ENCODE results near the gene PLTP.
A peak's percentile ranks its signal among the peaks of the same experiment; 100 is the strongest.

PLTP gene

GRCh38 chr20:45897692-45898091 is 14.3 kb downstream of the PLTP start:
- Histone ChIP-seq H3K4me3 (ENCODE audit: low read depth, low read length) (no peak overlapping the region), H2BK12ac (ENCODE audit: low read length) (no peak overlapping the region), H3K14ac (ENCODE audit: low read length) (no peak overlapping the region), H4K91ac (ENCODE audit: low read depth, low read length) (no peak overlapping the region), H2BK5ac (ENCODE audit: low read depth, low read length, poor library complexity) (no peak overlapping the region), H3K9me3 (ENCODE audit: insufficient read depth, low read depth, low read length) (peaks cover 2% of the 10 kb centered on the region), H3K4ac (ENCODE audit: low read depth, low read length) (no peak overlapping the region), H3K23ac (ENCODE audit: low read length) (no peak overlapping the region), H3K4me2 (ENCODE audit: low read length) (no peak overlapping the region), H3K79me2 (ENCODE audit: control insufficient read depth, insufficient read depth, low read length, poor library complexity) (no peaks in the 10 kb centered on the region), H3K27ac (ENCODE audit: low read depth, low read length) (no peak overlapping the region), H3K79me1 (ENCODE audit: low read length) (no peaks in the 10 kb centered on the region), H2AK5ac (ENCODE audit: low read length) (no peak overlapping the region), H2BK120ac (ENCODE audit: insufficient read depth, low read length, poor library complexity) (no peak overlapping the region), H3K9ac (ENCODE audit: low read length) (no peak overlapping the region), H3K36me3 (ENCODE audit: control insufficient read depth in 1 of 2, insufficient read depth in 2 of 2, low read length in 2 of 2) (peaks cover 34 to 52% of the 10 kb centered on the region in 2 experiments), H4K12ac (ENCODE audit: low read depth, low read length) (no peak overlapping the region), H2AFZ (ENCODE audit: insufficient read depth, low read length, poor library complexity) (no peak overlapping the region), H3K4me1 (ENCODE audit: control insufficient read depth in 1 of 2, insufficient read depth in 2 of 2, low read length in 2 of 2) (no peaks in the 10 kb centered on the region), H3K27me3 (ENCODE audit: insufficient read depth, low read length) (no peaks in the 10 kb centered on the region), H3K18ac (ENCODE audit: low read length) (no peak overlapping the region), H4K8ac (ENCODE audit: low read depth, low read length) (no peak overlapping the region)
- no CpG with 5 or more reads among the region's 7 CpGs for WGBS (ENCODE audit: extremely low coverage, insufficient coverage, insufficient read length)
- peak; percentile 32 to 38 for DNase-seq

- no peak overlapping the region for H3K9ac ChIP-seq (ENCODE audit: low read length)
- H2BK5ac ChIP-seq (ENCODE audit: low read depth, low read length, poor library complexity): no peak overlapping the region
- no peak overlapping the region for H3K4me2 ChIP-seq (ENCODE audit: low read length)
- H2BK120ac ChIP-seq (ENCODE audit: insufficient read depth, low read length, poor library complexity): no peak overlapping the region
- H4K8ac ChIP-seq (ENCODE audit: low read depth, low read length): no peak overlapping the region
- H3K14ac ChIP-seq (ENCODE audit: low read length): no peak overlapping the region
- peaks cover 2% of the 10 kb centered on the region for H3K9me3 ChIP-seq (ENCODE audit: insufficient read depth, low read depth, low read length)
- H2BK12ac ChIP-seq (ENCODE audit: low read length): no peak overlapping the region
- H3K36me3 ChIP-seq (ENCODE audit: control insufficient read depth in 1 of 2, insufficient read depth in 2 of 2, low read length in 2 of 2): peaks cover 34 to 52% of the 10 kb centered on the region in 2 experiments
- H4K91ac ChIP-seq (ENCODE audit: low read depth, low read length): no peak overlapping the region
- H2AK5ac ChIP-seq (ENCODE audit: low read length): no peak overlapping the region
- H3K27me3 ChIP-seq (ENCODE audit: insufficient read depth, low read length): no peaks in the 10 kb centered on the region
- no peak overlapping the region for H2AFZ ChIP-seq (ENCODE audit: insufficient read depth, low read length, poor library complexity)
- H3K4me3 ChIP-seq (ENCODE audit: low read depth, low read length): no peak overlapping the region
- WGBS (ENCODE audit: extremely low coverage, insufficient coverage, insufficient read length): no CpG with 5 or more reads among the region's 2 CpGs
- no peak overlapping the region for H3K18ac ChIP-seq (ENCODE audit: low read length)
- H3K4ac ChIP-seq (ENCODE audit: low read depth, low read length): no peak overlapping the region
- no peak overlapping the region for H3K27ac ChIP-seq (ENCODE audit: low read depth, low read length)
- H3K79me1 ChIP-seq (ENCODE audit: low read length): no peaks in the 10 kb centered on the region
- H3K23ac ChIP-seq (ENCODE audit: low read length): no peak overlapping the region
- H4K12ac ChIP-seq (ENCODE audit: low read depth, low read length): no peak overlapping the region
- no peaks in the 10 kb centered on the region for H3K79me2 ChIP-seq (ENCODE audit: control insufficient read depth, insufficient read depth, low read length, poor library complexity)
- DNase-seq: no peak
- H3K4me1 ChIP-seq (ENCODE audit: control insufficient read depth in 1 of 2, insufficient read depth in 2 of 2, low read length in 2 of 2): peaks cover under 1 to 1% of the 10 kb centered on the region in 2 experiments
Observed at GRCh38 chr20:45897289-45897688, 14.7 kb downstream of the PLTP start.

GRCh38 chr20:45896641-45897161 is 15.3 kb downstream of the PLTP start:
- no peak overlapping the region for H2AK5ac ChIP-seq (ENCODE audit: low read length)
- no peak overlapping the region for H2BK12ac ChIP-seq (ENCODE audit: low read length)
- H3K4me1 ChIP-seq (ENCODE audit: control insufficient read depth in 1 of 2, insufficient read depth in 2 of 2, low read length in 2 of 2): peaks cover 6 to 7% of the 10 kb centered on the region in 2 experiments
- H3K9ac ChIP-seq (ENCODE audit: low read length): no peak overlapping the region
- no peak overlapping the region for H4K91ac ChIP-seq (ENCODE audit: low read depth, low read length)
- H4K12ac ChIP-seq (ENCODE audit: low read depth, low read length): no peak overlapping the region
- H2BK120ac ChIP-seq (ENCODE audit: insufficient read depth, low read length, poor library complexity): no peak overlapping the region
- H3K4ac ChIP-seq (ENCODE audit: low read depth, low read length): no peak overlapping the region
- H3K18ac ChIP-seq (ENCODE audit: low read length): no peak overlapping the region
- H3K9me3 ChIP-seq (ENCODE audit: insufficient read depth, low read depth, low read length): peaks cover 2% of the 10 kb centered on the region
- no peak overlapping the region for H3K14ac ChIP-seq (ENCODE audit: low read length)
- H3K79me2 ChIP-seq (ENCODE audit: control insufficient read depth, insufficient read depth, low read length, poor library complexity): no peaks in the 10 kb centered on the region
- no peak overlapping the region for H2BK5ac ChIP-seq (ENCODE audit: low read depth, low read length, poor library complexity)
- H3K27ac ChIP-seq (ENCODE audit: low read depth, low read length): no peak overlapping the region
- H3K23ac ChIP-seq (ENCODE audit: low read length): no peak overlapping the region
- no peak for DNase-seq
- no peak overlapping the region for H2AFZ ChIP-seq (ENCODE audit: insufficient read depth, low read length, poor library complexity)
- H3K36me3 ChIP-seq (ENCODE audit: control insufficient read depth in 1 of 2, insufficient read depth in 2 of 2, low read length in 2 of 2): peaks cover 34 to 48% of the 10 kb centered on the region in 2 experiments
- H3K27me3 ChIP-seq (ENCODE audit: insufficient read depth, low read length): no peaks in the 10 kb centered on the region
- no peak overlapping the region for H3K4me2 ChIP-seq (ENCODE audit: low read length)
- H3K79me1 ChIP-seq (ENCODE audit: low read length): no peaks in the 10 kb centered on the region
- H4K8ac ChIP-seq (ENCODE audit: low read depth, low read length): no peak overlapping the region
- WGBS (ENCODE audit: extremely low coverage, insufficient coverage, insufficient read length): no CpG with 5 or more reads among the region's 14 CpGs
- no peak overlapping the region for H3K4me3 ChIP-seq (ENCODE audit: low read depth, low read length)

- no peak overlapping the region for H3K4ac ChIP-seq (ENCODE audit: low read depth, low read length)
- no peak overlapping the region for H3K14ac ChIP-seq (ENCODE audit: low read length)
- WGBS (ENCODE audit: extremely low coverage, insufficient coverage, insufficient read length): no CpG with 5 or more reads among the region's 12 CpGs
- no peak overlapping the region for H4K12ac ChIP-seq (ENCODE audit: low read depth, low read length)
- no peak overlapping the region for H2BK5ac ChIP-seq (ENCODE audit: low read depth, low read length, poor library complexity)
- peaks cover 28 to 47% of the 10 kb centered on the region in 2 experiments for H3K36me3 ChIP-seq (ENCODE audit: control insufficient read depth in 1 of 2, insufficient read depth in 2 of 2, low read length in 2 of 2)
- no peak overlapping the region for H2BK12ac ChIP-seq (ENCODE audit: low read length)
- no peak overlapping the region for H4K8ac ChIP-seq (ENCODE audit: low read depth, low read length)
- H3K27ac ChIP-seq (ENCODE audit: low read depth, low read length): no peak overlapping the region
- H3K27me3 ChIP-seq (ENCODE audit: insufficient read depth, low read length): no peaks in the 10 kb centered on the region
- no peak overlapping the region for H3K18ac ChIP-seq (ENCODE audit: low read length)
- H3K79me2 ChIP-seq (ENCODE audit: control insufficient read depth, insufficient read depth, low read length, poor library complexity): peaks cover 4% of the 10 kb centered on the region
- H3K79me1 ChIP-seq (ENCODE audit: low read length): peaks cover 9% of the 10 kb centered on the region
- H2AK5ac ChIP-seq (ENCODE audit: low read length): no peak overlapping the region
- DNase-seq: no peak
- H3K4me3 ChIP-seq (ENCODE audit: low read depth, low read length): no peak overlapping the region
- no peak overlapping the region for H2AFZ ChIP-seq (ENCODE audit: insufficient read depth, low read length, poor library complexity)
- H3K9ac ChIP-seq (ENCODE audit: low read length): no peak overlapping the region
- H3K9me3 ChIP-seq (ENCODE audit: insufficient read depth, low read depth, low read length): peaks cover 2% of the 10 kb centered on the region
- peaks cover 9 to 15% of the 10 kb centered on the region in 2 experiments for H3K4me1 ChIP-seq (ENCODE audit: control insufficient read depth in 1 of 2, insufficient read depth in 2 of 2, low read length in 2 of 2)
- no peak overlapping the region for H2BK120ac ChIP-seq (ENCODE audit: insufficient read depth, low read length, poor library complexity)
- no peak overlapping the region for H4K91ac ChIP-seq (ENCODE audit: low read depth, low read length)
- no peak overlapping the region for H3K4me2 ChIP-seq (ENCODE audit: low read length)
- no peak overlapping the region for H3K23ac ChIP-seq (ENCODE audit: low read length)
Observed at GRCh38 chr20:45894797-45895196, 17.2 kb downstream of the PLTP start.

All from trophoblast cell (in vitro differentiated cells and primary cell).